Measurements from ENCODE around the gene USP25.

Gene USP25

DNA sequence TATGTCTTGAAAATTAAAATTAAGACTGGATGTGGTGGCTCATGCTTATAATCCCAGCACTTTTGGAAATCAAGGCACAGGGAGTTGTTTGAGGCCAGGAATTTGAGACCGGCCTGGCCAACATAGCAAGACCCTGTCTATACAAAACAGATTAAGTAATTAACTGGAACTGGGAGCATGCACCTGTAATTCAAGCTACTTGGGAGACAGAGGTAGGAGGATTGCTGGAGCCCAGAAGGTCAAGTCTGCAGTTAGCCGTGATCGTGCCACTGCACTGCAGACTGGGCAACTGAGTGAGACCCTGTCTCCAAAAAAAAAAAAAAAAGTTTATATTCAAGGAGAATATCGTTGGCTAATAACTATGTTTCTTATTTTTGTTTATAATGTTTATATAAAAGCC, 139.2 kb downstream of the USP25 start:
- no peak for DNase-seq (ENCODE audit: low read depth)

GRCh38 chr21:15870819-15871218, 141.0 kb downstream of the USP25 start:
- no peak for DNase-seq (ENCODE audit: low read depth)

GRCh38 chr21:15872236-15872635, 142.5 kb downstream of the USP25 start:
- no peak for DNase-seq (ENCODE audit: low read depth)

GRCh38 chr21:15874615-15875014, 144.8 kb downstream of the USP25 start:
- no peak for DNase-seq (ENCODE audit: low read depth)

DNA sequence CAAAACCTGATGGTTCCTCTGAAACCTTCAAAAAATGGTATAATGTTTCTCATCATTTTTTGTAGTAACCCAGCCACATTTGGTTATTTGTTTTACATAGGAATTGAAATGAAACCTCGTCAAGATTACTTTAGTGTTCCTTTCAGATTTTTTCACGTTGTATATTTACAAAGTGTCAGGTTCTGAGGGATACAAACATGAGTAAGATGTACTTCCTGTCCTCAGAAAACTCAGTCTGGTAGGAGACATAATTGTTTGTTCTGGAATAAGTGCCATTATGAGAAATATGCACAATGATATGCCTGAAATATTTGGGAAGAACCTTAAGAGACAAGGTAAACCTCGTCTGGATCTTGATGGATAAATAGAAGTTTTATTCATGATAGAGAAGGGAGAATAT, 145.5 kb downstream of the USP25 start:
- DNase-seq (ENCODE audit: low read depth), result no peak

- DNase-seq (ENCODE audit: low read depth), result no peak
These were observed 164.1 kb downstream of the USP25 start for GRCh38 chr21:15893902-15894301.

- no peak for DNase-seq (ENCODE audit: low read depth)
These were observed 164.8 kb downstream of the USP25 start for GRCh38 chr21:15894596-15894995.

- no peak for DNase-seq (ENCODE audit: low read depth)
These were observed 165.6 kb downstream of the USP25 start for GRCh38 chr21:15895142-15896106.

DNA sequence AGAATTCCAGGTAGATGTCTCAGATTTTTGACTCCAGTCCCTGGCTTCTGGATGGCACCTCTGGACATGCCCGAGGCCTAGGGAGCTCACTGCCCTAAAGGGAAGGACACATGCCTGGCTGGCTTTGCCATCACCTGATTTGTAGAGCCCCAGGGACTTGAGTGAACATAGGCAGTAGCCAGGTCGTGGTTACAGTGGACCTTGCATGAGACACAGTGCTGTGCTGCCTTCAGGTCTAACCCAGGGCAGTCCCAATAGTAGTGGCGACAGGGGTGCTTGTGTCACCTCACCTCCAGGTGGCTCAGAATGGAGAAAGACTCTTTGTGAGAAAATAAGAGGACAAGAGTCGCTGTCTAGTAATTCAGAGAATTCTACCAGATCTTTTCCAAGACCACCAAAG, 166.7 kb downstream of the USP25 start:
- DNase-seq (ENCODE audit: low read depth), result no peak

DNA sequence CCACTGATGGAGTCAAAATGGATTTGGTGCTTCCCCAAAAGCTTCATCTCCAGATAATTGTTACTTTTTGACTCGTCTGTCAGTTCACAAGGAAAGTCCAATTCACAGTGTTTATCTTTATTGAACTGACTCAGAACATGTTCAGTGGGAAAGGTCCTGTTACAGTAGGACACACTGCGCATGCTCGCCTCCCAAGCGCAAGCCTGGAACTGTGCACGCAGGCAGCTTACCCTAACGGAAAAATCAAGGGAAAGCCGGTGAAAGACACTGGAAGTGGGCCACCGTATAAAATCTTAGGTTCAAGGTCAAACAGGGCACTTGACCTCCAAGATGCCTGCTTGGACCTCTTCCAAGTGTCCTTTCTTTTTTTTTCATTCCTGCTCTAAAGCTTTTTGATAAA, 174.6 kb downstream of the USP25 start:
- DNase-seq (ENCODE audit: low read depth), result no peak

- no peak for DNase-seq (ENCODE audit: low read depth)
These were observed 178.4 kb downstream of the USP25 start for GRCh38 chr21:15908187-15908586.

DNA sequence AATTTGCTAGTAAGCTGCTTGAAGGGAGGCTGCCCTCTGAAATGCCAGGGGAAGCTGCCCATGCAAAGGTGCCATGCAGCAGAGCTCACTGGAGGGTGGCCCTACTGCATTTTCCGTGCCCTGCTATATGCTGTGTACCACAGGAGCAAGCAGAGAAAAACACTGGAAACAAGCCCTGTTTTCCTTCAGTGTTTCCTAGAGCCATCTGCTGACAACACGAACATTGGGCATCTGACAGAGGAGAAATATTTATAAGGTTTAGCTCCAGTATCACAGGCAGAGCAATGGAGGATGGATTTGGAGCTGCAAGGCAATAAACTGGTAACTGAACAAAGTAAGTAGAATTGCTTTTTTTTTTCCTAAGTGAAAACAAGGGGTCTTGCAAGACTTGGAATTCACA, 198.4 kb downstream of the USP25 start:
- DNase-seq (ENCODE audit: low read depth), result no peak

DNA sequence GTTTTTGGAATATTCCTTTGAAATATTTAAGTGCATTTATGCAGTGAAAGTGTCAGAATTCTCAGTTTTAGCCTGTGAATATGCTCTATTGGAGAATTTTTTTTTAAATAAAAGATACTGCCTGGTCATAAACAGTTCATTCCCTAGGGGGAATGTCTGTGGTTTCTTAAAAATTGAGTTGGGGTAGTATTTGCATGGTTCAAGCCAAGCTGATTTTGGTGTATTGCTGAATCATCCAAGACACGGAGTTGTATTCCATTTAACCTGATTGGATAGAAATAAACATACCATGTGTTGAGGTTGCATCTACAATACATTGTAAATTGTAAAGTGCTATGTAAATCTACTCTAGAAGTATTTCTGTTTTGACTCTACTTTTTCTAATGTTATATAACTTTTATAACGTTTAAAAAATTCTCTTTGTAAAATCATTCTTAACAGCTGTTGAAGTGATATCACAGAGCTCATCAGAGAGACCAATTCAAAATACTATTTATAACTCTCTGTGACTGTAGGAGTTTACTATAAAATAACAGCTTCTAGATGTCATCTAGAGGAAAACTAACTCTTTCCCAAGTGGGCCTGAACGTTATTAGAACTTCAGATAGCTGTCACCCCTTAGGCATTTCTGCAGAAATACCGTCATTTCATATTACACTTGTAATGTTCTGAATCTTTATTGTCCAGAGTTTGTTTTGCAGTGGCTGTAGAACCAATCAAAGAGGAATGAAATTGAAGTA, 199.1 kb downstream of the USP25 start:
- no peak for DNase-seq (ENCODE audit: low read depth)

- no peak for DNase-seq (ENCODE audit: low read depth)
These were observed 199.8 kb downstream of the USP25 start for GRCh38 chr21:15929536-15929935.
